ENCODE data around the gene DMRT3. TPM values are rescaled to one million over a fixed set of nuclear protein-coding genes. Genes with fewer than 3 reads are reported as not detected.

Gene DMRT3
- total RNA-seq, 1 donor from 2014 or later: not detected

Other genes starting within 250 kb of the DMRT3 start
- not detected in 2 replicates for gene DMRT1, start 135.0 kb upstream of the DMRT3 start, total RNA-seq
- 0.52 and 0.61 TPM in 2 replicates for gene DMRT2, start 73.7 kb downstream of the DMRT3 start, total RNA-seq

All from T-helper 2 cell treated with Interferon-gamma antibody and Interleukin-4, amounts not matched to agents 100 ng/mL and 5 ng/mL, for 36 hours (primary cell).